HG03457 (cell line): Measurements from ENCODE around the gene CEBPE.

Experiments
- ATAC-seq: cut with Tn5 transposase; IDR thresholded peaks from one replicate; pipeline ENCODE4 v1.9.1; 2021; ENCODE audit warnings: moderate number of reproducible peaks; ENCODE audit not compliant: unreplicated experiment

The CEBPE gene

DNA sequence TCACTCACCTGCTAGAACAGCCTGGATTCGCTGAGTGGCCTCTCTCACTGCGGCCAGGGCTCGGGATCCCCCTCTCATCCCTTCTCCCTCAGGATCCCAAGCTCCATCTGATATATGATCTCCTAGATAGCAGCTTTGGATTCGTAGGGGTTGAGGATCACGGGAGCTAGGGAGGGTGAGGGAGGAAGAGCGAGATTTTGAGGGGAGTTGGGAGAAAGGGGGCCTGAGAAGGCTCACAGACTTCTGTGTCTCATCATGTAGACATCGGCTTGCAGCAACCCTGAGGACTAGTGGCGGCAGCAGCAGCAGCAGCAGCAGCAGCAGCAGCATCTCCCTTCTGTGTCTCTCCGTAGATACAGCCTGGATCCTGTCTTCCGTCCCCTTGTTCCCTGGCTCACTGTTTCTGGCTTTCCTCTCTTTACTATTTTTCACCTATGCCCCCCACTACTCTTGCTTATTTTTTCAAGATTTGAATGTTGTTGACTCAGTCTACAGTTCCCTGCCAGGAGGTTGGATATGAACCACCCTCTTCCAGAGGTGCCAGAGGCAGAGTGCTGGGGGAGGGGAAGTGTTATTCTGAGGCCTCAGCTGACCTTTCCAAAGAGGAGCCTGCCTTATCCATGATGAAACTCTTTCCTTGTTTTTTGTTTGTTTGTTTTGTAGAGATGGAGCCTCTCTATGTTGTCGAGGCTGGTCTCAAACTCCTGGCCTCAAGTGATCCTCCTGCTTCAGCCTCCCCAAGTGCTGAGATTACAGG lies 14.3 kb downstream of the CEBPE start, which contains the start of gene CIROP:
Gene CIROP, minus strand, starts transcription at position 399 of the 757 bp plus-strand sequence. Its CDS starts 69 bp downstream, at position 330.
- ATAC-seq, result no peak

DNA sequence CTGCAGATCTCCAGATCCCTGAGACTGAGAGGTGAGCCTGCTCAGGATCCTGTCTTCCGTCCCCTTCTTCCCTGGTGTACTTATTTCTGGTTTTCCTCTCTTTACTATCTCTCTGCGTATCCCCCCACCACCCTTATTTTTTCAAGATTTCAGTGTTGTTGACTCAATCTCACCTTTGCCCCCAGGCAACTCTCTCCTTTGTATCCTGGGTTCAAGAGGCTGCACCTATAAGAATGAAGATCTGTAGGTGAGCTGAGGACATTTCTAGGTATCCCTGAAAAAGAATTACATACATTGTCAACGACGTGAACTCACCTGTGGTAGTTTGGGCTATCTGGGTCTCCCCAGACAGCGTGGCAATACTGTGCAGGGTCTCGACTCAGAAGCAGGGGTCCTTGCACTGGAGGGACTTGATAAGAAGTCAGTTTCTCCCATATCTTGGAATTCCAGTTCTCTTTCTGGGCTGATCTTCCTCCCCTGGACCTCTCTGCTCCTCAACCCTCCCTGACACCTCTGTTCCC lies 14.9 kb downstream of the CEBPE start:
- no peak for ATAC-seq

DNA sequence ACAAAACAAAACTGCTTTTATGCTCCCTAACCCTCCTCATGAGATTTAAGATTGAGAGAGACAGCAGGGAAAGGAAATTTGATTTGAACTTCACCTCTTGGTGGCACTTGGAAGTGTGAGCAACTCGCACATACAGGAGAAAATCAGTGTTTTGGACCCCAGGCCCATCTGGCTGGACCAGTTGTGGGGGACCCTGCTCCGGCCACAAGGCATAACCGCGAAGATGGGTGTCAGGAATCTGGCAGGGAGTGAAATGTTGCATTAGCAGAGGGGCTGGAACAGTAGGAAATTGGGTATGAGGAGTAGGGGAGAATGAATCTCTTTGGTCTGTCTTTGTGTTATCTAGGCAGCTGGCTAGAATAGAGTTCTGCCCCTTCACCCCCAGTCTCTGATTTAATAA lies 15.5 kb downstream of the CEBPE start:
- ATAC-seq, result no peak

DNA sequence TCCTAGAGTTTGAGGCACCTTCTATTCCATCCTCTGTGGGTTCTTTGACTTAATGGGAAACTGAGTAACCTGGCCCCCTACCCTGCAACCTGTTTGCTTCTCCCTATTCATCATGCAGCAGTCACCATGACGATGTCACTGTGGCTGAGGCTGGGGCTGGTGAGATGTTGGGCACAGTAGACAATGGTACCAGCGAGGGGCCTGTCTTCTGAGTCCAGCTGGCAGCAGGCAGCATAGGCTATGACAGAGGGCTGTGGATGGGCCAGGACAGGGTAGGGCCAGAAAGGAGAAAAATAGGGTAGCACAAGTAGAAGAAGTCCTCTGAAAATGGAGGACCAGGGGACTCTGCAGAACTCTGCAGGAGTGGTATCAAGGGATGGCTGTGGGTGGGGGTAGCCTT lies 16.3 kb downstream of the CEBPE start:
- no peak for ATAC-seq

DNA sequence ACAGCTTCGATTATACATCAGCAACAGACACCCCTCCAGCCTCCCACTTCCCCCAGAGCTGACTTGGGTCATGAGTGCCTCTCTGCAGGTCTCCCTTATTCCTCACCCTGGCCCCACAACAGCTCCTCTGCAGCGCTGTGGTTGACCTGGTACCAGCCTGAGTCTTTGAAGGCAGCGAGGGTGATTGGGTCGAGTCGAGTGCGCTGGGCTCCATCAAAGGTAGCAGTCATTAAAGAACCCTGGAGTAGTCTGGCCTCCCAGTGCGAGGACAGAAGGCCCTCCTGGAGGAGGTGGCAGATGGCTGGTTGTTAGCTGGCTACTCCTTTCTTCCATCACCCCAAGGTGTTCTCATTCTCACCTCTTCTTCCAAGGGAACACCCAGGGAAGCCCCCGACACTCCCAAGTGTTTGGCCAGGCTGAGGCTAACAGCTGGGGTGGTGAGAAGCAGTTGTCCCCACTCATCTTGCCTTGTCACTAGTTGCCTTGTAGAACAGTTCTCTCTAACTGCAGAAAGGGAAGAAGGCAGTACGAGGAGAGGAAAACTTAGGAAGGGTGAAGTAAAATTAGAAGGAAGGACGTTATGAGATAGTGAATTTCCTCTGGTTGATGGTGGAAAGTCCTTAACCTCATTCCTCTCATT lies 16.9 kb downstream of the CEBPE start:
- no peak for ATAC-seq

DNA sequence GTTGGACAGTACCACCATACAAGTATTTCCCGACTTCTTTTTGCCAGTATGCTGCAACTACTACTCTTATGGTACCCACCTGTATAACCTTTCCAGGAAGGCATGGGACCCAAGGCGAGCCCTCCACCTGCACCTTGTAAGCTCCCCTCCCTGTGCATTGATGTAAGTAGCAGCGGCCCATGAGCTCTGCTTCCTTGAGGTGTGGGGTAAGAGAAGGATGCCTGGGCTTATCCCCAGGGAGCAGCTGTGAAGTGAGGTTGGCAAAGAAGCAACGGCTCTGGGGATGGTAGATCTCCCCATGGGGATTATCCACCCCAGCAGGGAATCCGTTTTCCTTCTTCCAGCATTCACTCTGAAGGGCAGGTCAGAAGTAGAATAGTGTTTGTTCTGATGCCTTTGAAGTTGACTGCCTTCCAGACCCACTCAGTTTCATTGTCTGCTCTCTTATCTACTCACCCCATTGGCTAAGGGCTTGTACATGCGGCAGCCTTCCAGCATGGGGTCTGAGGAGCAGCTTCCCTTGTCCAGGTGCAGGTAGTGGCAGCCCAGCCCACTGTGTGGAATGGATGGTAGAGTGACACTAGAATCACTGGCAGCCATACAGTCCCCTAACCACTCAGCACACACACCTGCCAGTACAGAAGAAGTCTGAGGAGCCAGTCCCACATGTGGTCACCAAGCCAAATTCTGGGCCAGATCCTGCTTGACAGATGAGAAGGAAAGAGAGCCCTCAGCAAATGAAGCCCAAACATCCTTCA lies 17.7 kb downstream of the CEBPE start:
- no peak for ATAC-seq

DNA sequence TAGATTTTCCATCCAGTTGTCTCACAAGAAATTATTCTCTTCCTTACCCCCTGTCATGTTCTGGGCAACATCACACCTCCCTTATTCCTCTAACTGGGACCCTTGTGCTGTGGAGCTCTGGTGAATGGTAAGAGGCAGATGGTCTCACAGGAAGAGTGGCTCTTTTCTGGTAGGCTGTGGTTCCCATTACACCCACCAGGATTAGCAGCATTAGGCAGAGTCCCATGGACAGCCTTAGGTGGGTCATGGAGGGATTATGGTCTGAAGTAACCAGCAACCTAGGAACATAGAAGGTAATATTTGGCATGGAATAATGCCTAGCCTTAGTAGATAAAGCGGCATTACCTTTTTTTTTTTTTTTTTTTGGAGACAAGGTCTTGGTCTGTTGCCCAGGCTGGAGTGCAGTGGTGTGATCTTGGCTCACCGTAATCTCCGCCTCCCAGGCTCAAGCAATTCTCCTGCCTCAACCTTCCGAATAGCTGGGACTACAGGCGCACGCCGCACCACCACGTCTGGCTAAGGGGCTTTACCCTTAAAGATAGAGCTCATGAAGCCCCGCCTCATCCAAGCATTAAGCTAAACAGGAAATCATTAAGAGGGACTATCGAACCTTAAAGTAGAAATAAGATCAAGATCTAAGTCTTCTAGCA lies 19.7 kb downstream of the CEBPE start:
- ATAC-seq, result no peak

DNA sequence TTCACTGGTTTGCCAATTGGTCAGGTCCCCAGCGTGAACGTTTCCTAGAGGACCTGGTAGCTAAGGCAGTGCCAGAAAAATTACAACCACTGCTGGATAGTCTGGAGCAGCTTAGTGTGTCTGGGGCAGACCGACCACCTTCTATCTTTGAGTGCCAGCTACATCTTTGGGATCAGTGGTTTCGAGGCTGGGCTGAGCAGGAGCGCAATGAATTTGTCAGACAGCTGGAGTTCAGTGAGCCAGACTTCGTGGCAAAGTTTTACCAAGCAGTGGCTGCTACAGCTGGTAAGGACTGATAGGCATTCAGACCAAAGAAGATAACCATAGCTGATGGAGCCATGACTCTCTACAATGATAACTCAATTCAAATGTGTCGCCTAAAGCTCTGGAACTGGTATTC lies 21.3 kb downstream of the CEBPE start:
- no peak for ATAC-seq

DNA sequence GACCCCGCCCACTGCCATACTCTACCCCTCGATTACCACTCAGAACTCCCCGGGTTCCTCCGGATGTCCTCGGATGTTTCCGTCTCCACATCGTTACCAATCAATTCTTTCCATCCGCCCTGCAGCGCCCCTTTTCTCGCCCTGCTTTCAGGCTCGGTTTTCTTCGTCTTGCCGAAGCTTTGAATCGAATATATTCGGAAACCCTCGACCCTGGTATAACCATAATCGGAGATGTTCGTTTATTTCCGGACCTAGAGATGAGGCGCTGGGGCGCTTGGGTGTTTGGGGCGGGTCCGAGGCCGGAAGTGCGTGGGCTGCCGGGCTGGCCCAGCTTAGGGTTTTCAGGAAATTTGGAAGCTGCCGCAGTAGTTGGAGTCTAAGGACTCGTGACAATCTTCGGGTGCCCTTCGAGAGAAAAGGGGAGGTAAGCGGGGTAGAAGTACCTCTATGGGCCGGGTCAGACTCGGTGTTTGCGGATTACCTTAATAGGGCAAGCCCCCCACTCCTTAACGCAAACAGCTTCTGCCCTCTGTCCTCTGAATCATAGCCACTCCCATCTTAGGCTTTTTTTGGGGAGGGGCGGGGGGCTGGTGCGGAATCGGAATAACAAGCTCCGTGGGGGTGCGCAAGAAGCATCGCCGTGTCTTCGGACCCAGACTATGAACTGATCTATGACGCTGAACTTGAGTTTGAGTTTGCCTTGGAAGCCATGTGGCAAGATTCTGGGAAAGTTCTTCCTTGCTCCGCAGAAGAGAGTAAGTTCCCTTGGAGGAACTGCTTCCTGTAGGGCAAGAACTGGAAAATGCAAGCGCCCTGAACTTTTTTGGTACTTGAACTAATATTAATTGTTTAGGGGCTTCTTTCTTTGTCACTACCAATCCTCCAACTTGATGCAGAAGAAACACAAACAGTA lies 23.6 kb downstream of the CEBPE start, which contains the start of gene C14orf119:
Gene C14orf119, plus strand, starts transcription at position 310 of the 913 bp plus-strand sequence. CDS start 2,154 bp downstream, outside the sequence.
- peak; percentile 84 for ATAC-seq

DNA sequence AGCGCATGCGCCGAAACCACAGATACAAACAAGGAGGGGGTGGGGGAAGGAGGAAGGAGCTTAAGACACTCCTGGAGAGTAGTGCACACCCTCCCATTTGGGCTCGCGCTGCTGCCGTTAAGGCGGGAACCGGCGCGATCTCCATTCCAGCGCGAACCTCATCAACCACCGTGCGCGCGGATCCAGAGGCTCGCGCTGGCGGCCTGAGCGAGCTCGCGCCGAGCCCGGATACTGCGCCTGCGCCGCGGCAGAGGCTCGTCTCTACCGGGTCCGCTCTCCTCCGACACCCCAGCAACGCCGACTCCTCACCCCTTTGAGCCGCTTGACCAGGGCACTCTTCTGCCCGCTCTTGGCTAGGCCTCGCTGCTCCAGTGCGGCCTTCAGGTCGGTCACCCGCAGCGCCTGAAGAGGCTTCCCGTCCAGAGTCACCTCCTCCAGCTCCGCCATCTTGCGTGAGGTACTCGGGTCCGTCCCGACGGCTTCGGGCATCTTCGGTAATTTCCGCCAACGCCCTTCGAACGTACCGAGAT lies 24.3 kb downstream of the CEBPE start, which contains the start of gene ACIN1:
Gene ACIN1, minus strand, starts transcription at position 471 of the 530 bp plus-strand sequence. Its CDS starts 24 bp downstream, at position 447.
- peak; percentile 26 for ATAC-seq

DNA sequence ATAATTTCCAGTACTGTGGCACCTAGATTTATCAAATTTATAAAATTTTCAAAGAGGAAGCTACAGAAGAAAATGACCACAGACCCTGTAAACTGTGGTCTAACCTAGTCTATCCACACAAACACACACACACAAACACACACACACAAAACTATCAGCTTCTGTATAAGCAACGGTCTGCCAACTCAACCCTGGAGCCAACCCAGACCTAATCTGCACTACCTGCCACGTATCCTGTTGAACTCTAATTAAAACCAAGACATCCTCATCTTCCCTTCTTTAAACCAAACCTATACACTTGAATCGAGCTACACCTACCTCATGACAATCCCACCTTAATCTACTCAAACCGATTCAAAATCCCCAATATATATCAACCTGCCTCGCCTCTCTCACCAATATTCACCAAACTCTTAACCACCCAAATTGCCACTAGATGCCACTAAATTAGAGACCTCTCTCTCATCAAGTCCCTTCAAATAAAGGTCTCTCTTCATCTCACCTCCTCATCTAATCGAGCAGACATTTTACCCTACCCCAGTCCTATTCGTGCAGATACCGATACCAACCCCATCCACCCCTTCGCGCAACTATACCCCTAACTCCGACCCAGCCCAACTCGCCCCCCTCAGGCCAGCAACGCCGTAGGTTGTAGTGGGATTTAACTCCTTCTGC lies 24.9 kb downstream of the CEBPE start:
- ATAC-seq, result no peak

DNA sequence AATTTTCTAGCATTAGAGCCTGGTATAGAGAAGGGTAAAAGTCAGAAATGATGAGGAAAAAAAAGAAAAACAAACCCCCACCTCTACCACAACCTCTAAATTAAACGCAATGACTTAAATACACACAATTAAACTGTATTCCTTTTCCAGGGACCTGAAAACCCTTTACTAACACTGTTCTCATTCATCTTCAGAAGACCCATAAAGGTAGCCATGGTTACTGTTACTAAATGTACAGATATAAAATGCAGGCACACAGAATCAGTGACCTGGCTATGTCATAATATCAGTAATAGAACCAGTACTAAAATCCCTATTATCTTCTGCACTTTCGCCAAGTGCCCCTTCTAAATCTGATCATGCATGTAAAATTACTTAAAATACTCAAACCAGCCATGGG lies 25.5 kb downstream of the CEBPE start:
- ATAC-seq, result no peak

DNA sequence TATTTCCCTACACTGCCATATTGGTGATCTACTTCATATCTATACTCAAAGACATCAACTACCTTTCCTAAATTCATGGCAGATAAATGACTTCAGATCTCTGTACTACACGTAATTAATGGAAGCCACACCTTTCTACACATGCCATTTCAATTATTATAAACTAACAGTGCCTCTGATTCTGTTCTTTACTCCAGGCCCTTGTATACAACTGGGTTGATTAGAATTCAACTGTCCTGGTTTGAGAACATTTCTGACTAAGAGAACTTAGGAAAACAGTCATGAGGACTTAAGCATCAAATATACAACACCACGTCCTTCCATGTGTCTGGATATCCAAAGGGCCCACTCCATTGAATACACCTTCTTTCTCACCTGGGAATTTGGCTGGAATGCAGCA lies 26.0 kb downstream of the CEBPE start:
- ATAC-seq, result no peak

DNA sequence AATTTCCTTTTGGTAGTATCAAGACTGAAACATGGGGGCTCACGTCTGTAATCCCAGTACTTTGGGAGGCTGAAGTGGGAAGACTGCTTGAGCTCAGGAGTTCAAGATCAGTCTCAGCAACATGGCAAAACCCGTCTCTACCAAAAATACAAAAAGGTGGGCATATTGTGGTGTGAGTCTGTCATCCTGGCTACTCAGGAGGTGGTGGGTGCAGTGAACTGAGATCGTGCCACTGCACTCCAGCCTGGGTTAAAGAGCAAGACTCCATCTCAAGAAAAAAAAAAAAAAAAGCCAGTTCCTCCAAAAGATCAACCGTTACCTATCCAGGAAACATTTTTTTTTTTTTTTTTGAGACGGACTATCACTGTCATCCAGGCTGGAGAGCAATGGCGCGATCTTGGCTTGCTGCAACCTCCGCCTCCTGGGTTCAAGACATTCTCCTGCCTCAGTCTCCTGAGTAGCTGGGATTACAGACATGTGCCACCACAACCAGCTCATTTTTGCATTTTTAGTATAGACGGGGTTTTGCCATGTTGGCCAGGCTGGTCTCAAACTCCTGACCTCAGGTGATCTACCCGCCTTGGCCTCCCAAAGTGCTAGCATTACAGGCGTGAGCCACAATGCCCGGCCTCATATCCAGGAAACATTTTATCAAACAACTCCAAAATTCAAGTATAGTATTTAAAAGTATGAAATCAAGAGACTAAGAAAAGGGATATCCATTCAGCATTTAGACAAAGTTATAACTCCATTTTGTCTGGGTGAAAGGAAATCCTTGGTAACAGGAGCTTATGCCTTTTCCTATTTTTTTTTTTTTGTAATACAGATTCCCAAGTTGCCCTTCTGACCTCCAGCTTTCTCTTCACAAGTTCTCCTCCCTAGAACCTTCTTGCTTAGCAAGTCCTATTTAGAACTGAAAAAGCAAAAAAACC lies 27.5 kb downstream of the CEBPE start:
- ATAC-seq, result no peak

DNA sequence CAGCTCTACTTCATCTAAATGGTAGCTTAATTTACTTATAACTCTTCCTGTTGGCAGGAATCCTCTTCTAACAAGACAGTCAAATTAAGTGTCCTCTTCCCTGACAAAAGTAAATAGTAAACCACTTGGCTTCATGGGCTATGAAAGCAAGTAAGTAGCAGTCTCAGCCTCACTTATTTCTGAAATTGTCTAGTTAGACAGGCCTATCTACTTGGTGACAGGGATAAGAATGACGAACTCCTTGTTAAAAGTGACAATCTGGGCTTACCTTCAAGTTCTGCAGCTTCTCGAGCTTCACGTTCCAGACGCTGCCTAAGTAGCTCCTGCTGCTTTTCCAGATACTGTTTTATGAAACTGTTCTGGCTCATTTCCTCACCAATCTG lies 28.8 kb downstream of the CEBPE start:
- ATAC-seq, result no peak

DNA sequence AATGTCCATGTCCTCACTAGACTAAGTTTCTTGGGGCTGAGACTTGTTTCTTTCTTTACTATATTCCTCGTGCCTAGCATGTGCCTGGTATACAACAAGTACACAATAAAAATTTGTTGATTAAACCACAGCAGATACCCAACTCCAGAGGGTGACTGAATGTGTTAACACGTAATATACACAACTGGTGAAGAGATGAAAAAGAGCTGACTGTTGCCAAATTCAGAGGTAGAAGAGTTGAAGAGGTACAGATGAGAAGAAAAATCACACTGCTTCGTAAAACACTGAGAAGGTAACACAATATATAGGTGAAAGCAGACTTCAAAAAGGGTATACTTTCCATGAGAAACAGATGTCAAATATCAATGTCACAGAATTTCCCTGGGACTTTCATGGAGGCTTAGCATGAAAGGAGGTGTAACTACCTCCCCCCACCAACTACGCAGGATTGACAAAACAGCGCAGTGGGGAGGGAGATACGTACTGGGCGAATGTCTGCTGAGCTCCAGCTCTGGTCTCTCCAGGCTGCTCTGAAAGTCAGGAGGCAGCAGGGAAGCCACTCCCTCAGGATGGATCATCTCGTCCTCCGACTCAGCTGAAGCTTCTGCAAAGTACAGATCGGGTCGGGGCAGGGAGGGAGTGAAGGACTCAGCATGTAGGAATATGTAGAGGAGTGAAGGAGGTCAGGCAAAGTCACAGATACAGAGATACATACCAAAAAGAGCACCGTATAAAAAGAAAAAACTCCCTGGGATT lies 29.4 kb downstream of the CEBPE start:
- ATAC-seq, result no peak

DNA sequence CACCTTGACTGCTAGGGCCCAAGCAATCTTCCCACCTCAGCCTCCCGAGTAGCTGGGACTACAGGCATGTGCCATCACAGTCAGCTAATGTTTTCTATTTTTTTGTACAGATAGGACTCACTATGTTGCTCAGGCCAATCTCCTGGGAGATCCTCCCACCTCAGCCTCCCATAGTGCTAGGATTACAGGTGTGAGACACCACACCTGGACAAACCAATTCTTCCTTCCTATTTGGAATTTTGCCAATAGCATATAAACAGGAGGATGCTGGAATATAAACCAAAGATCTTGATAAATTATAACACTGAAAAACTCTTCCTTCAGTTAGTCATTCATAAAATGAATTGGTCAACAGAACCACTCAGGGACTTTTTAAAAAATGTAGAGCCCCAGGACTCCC lies 32.5 kb downstream of the CEBPE start:
- no peak for ATAC-seq
